IMR-90 (cell line): Measurements from ENCODE around the gene PIGH. TPM values are rescaled to one million over a fixed set of nuclear protein-coding genes. Genes with fewer than 3 reads are reported as not detected.

ENCODE experiments used
- ATAC-seq: fragments of 200-7000 bp; cut with Tn5 transposase; 2 replicates; pipeline ENCODE4 v1.9.1; 2020; ENCODE audit warnings: low read depth, mild to moderate bottlenecking, moderate library complexity
- BruUV-seq: library from RNA; stranded (reverse); fragments of 400-500 nt; replicated peaks from 2 replicates; lab custom pipeline; 2021; lab: Mats Ljungman, UMichigan
- CTCF ChIA-PET: fragments of 300-600 bp; formaldehyde crosslinking; extraction: SDS; loops from one replicate; lab custom pipeline; 2021; ENCODE audit warnings: antibody characterized with exemption; lab: Yijun Ruan, JAX
- POLR2A ChIA-PET: fragments of 300-600 bp; sonication (Branson Sonifier 250); formaldehyde crosslinking; loops from one replicate; lab custom pipeline; 2022; ENCODE audit warnings: antibody characterized with exemption; ENCODE audit not compliant: unreplicated experiment; lab: Charles Lee
- DNase-seq: peaks from one replicate; pipeline ENCODE4 v3.0.0; 2013
- H2AFZ ChIP-seq: replicated peaks from 2 replicates; pipeline ENCODE3; 2013; ENCODE audit warnings: low read length, mild to moderate bottlenecking; ENCODE audit not compliant: poor library complexity
- H2AK5ac ChIP-seq: 2 replicates; pipeline ENCODE4 v1.6.1; 2013; ENCODE audit warnings: low read depth, low read length, inconsistent platforms
- H2AK9ac ChIP-seq: replicated peaks from 2 replicates; pipeline ENCODE3; 2013; ENCODE audit warnings: mild to moderate bottlenecking, low read depth, low read length, moderate library complexity; ENCODE audit not compliant: poor library complexity
- H2BK120ac ChIP-seq: 2 replicates; pipeline ENCODE4 v1.6.1; 2013; ENCODE audit warnings: low read depth, low read length, inconsistent platforms
- H2BK15ac ChIP-seq: 3 replicates; pipeline ENCODE4 v1.6.1; 2013; ENCODE audit warnings: low read depth, low read length, inconsistent platforms
- H2BK20ac ChIP-seq: 2 replicates; pipeline ENCODE4 v1.6.1; 2013; ENCODE audit warnings: low read depth, mild to moderate bottlenecking, inconsistent platforms, low read length, moderate library complexity
- H2BK5ac ChIP-seq: 2 replicates; pipeline ENCODE4 v1.6.1; 2013; ENCODE audit warnings: mild to moderate bottlenecking, low read depth, low read length, inconsistent platforms; ENCODE audit not compliant: poor library complexity, severe bottlenecking
- H3K14ac ChIP-seq: replicated peaks from 2 replicates; pipeline ENCODE4 v1.6.1; 2013; ENCODE audit warnings: low read depth, low read length, inconsistent platforms
- H3K18ac ChIP-seq: 2 replicates; pipeline ENCODE4 v1.6.1; 2013; ENCODE audit warnings: low read depth, low read length, control low read depth
- H3K23ac ChIP-seq: 2 replicates; pipeline ENCODE4 v1.6.1; 2013; ENCODE audit warnings: low read depth, low read length, inconsistent platforms
- H3K27ac ChIP-seq: 2 replicates; pipeline ENCODE4 v1.5.1; 2013; ENCODE audit warnings: mild to moderate bottlenecking, control low read depth, low read length; ENCODE audit not compliant: insufficient read depth
- H3K27me3 ChIP-seq: 2 replicates; pipeline ENCODE4 v1.6.1; 2013; ENCODE audit warnings: low read length; ENCODE audit not compliant: control insufficient read depth, insufficient read depth
- H3K36me3 ChIP-seq: 2 replicates; pipeline ENCODE4 v1.6.1; 2013; ENCODE audit warnings: low read length, mixed read lengths; ENCODE audit not compliant: control insufficient read depth, insufficient read depth
- H3K4ac ChIP-seq: 2 replicates; pipeline ENCODE4 v1.6.1; 2013; ENCODE audit warnings: low read depth, low read length, inconsistent platforms
- H3K4me1 ChIP-seq: 2 replicates; pipeline ENCODE4 v1.6.1; 2013; ENCODE audit warnings: low read length, mixed read lengths; ENCODE audit not compliant: control insufficient read depth, insufficient read depth
- H3K4me2 ChIP-seq: 2 replicates; pipeline ENCODE4 v1.6.1; 2013; ENCODE audit warnings: low read depth, mild to moderate bottlenecking, control low read depth, low read length, moderate library complexity
- H3K4me3 ChIP-seq: 2 replicates; pipeline ENCODE4 v1.5.1; 2013; ENCODE audit warnings: low read depth, mild to moderate bottlenecking, control low read depth, low read length, moderate library complexity; ENCODE audit not compliant: insufficient read depth
- H3K56ac ChIP-seq: 2 replicates; pipeline ENCODE4 v1.6.1; 2013; ENCODE audit warnings: low read length, inconsistent platforms; ENCODE audit not compliant: insufficient read depth; ENCODE audit errors: extremely low read depth
- H3K79me1 ChIP-seq, 2 experiments: 2 replicates each; pipeline ENCODE4 v1.6.1; 2013; ENCODE audit warnings: low read length in 2 of 2, inconsistent platforms in 1 of 2, low read depth in 1 of 2
- H3K9ac ChIP-seq: 2 replicates; pipeline ENCODE4 v1.6.1; 2013; ENCODE audit warnings: low read depth, low read length, control low read depth
- H3K9me1 ChIP-seq: 2 replicates; pipeline ENCODE4 v1.6.1; 2013; ENCODE audit warnings: low read length, inconsistent platforms; ENCODE audit not compliant: insufficient read depth
- H3K9me3 ChIP-seq: 2 replicates; pipeline ENCODE4 v1.6.1; 2013; ENCODE audit warnings: low read length; ENCODE audit not compliant: control insufficient read depth, insufficient read depth
- H4K20me1 ChIP-seq: 2 replicates; pipeline ENCODE4 v1.6.1; 2013; ENCODE audit warnings: low read length, inconsistent platforms; ENCODE audit not compliant: insufficient read depth
- H4K5ac ChIP-seq: 2 replicates; pipeline ENCODE4 v1.6.1; 2013; ENCODE audit warnings: mild to moderate bottlenecking, low read depth, low read length, control low read depth
- H4K8ac ChIP-seq, 2 experiments: 2 replicates each; pipeline ENCODE4 v1.6.1; 2013; ENCODE audit warnings: low read depth in 2 of 2, low read length in 2 of 2, control low read depth in 1 of 2, inconsistent platforms in 1 of 2
- H4K91ac ChIP-seq: 2 replicates; pipeline ENCODE4 v1.6.1; 2013; ENCODE audit warnings: low read depth, low read length, inconsistent platforms; ENCODE audit not compliant: insufficient read depth
- BHLHE40 ChIP-seq: fragments of 150-350 bp; IDR thresholded peaks from 2 replicates; pipeline ENCODE4 v1.6.1; 2016; ENCODE audit warnings: mild to moderate bottlenecking, low read depth, low read length
- CEBPB ChIP-seq: IDR thresholded peaks from 2 replicates; pipeline ENCODE4 v1.6.1; 2012; ENCODE audit warnings: low read depth, low read length, improper control_type of control experiment
- CHD1 ChIP-seq: IDR thresholded peaks from 2 replicates; pipeline ENCODE4 v1.6.1; 2012; ENCODE audit warnings: low read depth, low read length, improper control_type of control experiment
- FOS ChIP-seq: fragments of 150-350 bp; IDR thresholded peaks from 2 replicates; pipeline ENCODE4 v1.6.1; 2016; ENCODE audit warnings: low read depth, low read length
- MAFK ChIP-seq: IDR thresholded peaks from 2 replicates; pipeline ENCODE4 v1.6.1; 2012; ENCODE audit warnings: low read depth, low read length, improper control_type of control experiment
- MAZ ChIP-seq: IDR thresholded peaks from 2 replicates; pipeline ENCODE4 v1.6.1; 2012; ENCODE audit warnings: low read depth, mild to moderate bottlenecking, low read length, improper control_type of control experiment, moderate library complexity, borderline replicate concordance
- MXI1 ChIP-seq: IDR thresholded peaks from 2 replicates; pipeline ENCODE4 v1.6.1; 2012; ENCODE audit warnings: low read depth, mild to moderate bottlenecking, low read length, moderate library complexity, borderline replicate concordance
- NFE2L2 ChIP-seq: fragments of 150-350 bp; IDR thresholded peaks from 2 replicates; pipeline ENCODE4 v1.6.1; 2016; ENCODE audit warnings: low read depth, mild to moderate bottlenecking, low read length
- POLR2A ChIP-seq: IDR thresholded peaks from 2 replicates; pipeline ENCODE4 v1.6.1; 2012; ENCODE audit warnings: mild to moderate bottlenecking, low read depth, low read length
- RAD21 ChIP-seq: IDR thresholded peaks from 2 replicates; pipeline ENCODE4 v1.6.1; 2012; ENCODE audit warnings: low read length, improper control_type of control experiment
- RCOR1 ChIP-seq: IDR thresholded peaks from 2 replicates; pipeline ENCODE4 v1.6.1; 2012; ENCODE audit warnings: mild to moderate bottlenecking, low read length, improper control_type of control experiment; ENCODE audit not compliant: insufficient replicate concordance
- RFX5 ChIP-seq: IDR thresholded peaks from 2 replicates; pipeline ENCODE4 v1.8.0; 2012; ENCODE audit warnings: low read depth, mild to moderate bottlenecking, low read length, moderate library complexity
- SMC3 ChIP-seq: fragments of 150-350 bp; IDR thresholded peaks from 2 replicates; pipeline ENCODE4 v1.6.1; 2016; ENCODE audit warnings: low read depth, mild to moderate bottlenecking, antibody characterized with exemption, low read length, moderate library complexity
- WGBS, 2 experiments: methylation state at CpG; one replicate each; pipeline versions ENCODE4 v1.1.5 to v1.1.7; 2013; ENCODE audit warnings: missing lambda C conversion rate in 2 of 2; ENCODE audit not compliant: insufficient read length in 1 of 2; ENCODE audit errors: extremely low coverage in 2 of 2; 5-methylcytosine and 5-hydroxymethylcytosine counted together
- dilution Hi-C: fragments of 300-500 bp; cut with HindIII; formaldehyde crosslinking; loops from one replicate; pipeline ENCODE4 v1.14.3; 2018; ENCODE audit warnings: low sequenced_read_pairs; ENCODE audit not compliant: unreplicated experiment
- in situ Hi-C: fragments of 300-500 bp; cut with MboI; formaldehyde crosslinking; loops from 3 replicates; pipeline ENCODE4 v1.14.3; 2019; ENCODE audit warnings: low sequenced_read_pairs, inconsistent platforms, mixed read lengths
- intact Hi-C: fragments of 100-400 bp; cut with micrococcal nuclease; formaldehyde crosslinking; loops from 2 replicates; pipeline ENCODE4 v1.10.0; 2022
- polyA plus RNA-seq, 3 experiments: library from polyadenylated mRNA; depleted of rRNA; stranded (reverse); fragments of >200 nt; gene quantifications; 2 replicates each; pipeline ENCODE4 v1.2.3, GENCODE V29; 2012; ENCODE audit warnings: low replicate concordance in 1 of 3
- total RNA-seq: library from RNA; depleted of rRNA; stranded (reverse); fragments of >200 nt; gene quantifications from 2 replicates; pipeline ENCODE4 v1.2.3, GENCODE V29; 2012
- TF ChIP-seq, protein P1 (sequence below): fragments of 150-350 bp; IDR thresholded peaks from 2 replicates; pipeline ENCODE4 v1.6.1; 2017; ENCODE audit warnings: mild to moderate bottlenecking, antibody characterized with exemption, low read length, low read depth
- TF ChIP-seq, protein P2 (sequence below): conservative IDR thresholded peaks from 2 replicates; pipeline ENCODE4 v1.5.1; 2012; ENCODE audit warnings: mild to moderate bottlenecking, low read depth, low read length, improper control_type of control experiment
- TF ChIP-seq, protein P3 (sequence below): fragments of 150-350 bp; IDR thresholded peaks from 2 replicates; pipeline ENCODE4 v1.6.1; 2016; ENCODE audit warnings: low read depth, mild to moderate bottlenecking, low read length, moderate library complexity, borderline replicate concordance

Gene PIGH
- total and polyA plus RNA-seq, 2 of the 4 experiments (the other 2 are of a cell fraction) = 7.9 to 13.5 TPM

DNA sequence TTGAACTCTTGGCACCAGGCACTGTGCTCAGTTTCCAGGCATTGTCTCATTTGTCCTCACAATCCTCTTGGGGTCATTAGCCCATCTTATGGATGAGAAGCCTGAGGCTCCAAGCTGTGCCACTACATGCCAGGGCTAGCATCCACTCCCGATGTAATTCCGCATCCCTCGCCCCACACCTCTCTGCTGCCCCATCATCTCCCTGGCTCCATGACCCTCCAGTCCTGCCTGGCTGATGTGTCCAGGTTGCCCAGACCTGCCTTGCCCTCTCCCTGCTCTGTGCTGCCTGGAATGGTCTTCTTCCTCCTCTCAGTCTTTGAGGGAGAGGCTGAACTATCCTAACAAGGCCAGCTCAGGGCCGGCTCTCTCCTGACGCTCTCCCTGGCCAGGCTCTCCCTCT is 27.5 kb downstream of the PIGH start:
- ATAC-seq = no peak
- intact Hi-C loops = no loop called here
- no TSS peak for BruUV-seq

More for the DNA sequence above, 27.5 kb downstream of the PIGH start:
- H3K27me3 ChIP-seq = peaks cover 6% of the 10 kb centered on the region
- H2AK9ac ChIP-seq = no peak overlapping the region
- H2BK15ac ChIP-seq = no peak overlapping the region
- in situ Hi-C loops (no loop called here), dilution Hi-C loops (no loop called here)
- H3K36me3 ChIP-seq = no peaks in the 10 kb centered on the region
- H2BK5ac ChIP-seq = no peak overlapping the region
- H3K27ac ChIP-seq = no peak overlapping the region
- POLR2A ChIA-PET = no interaction called here
- no peaks in the 10 kb centered on the region for H3K9me3 ChIP-seq
- no peaks in the 10 kb centered on the region for H3K4me1 ChIP-seq
- no peak overlapping the region for H4K8ac ChIP-seq
- DNase-seq = no peak
- H3K18ac ChIP-seq = no peak overlapping the region
- no peaks in the 10 kb centered on the region for H3K79me1 ChIP-seq
- H3K23ac ChIP-seq = no peak overlapping the region
- no peak overlapping the region for H3K4me3 ChIP-seq
- H2AFZ ChIP-seq = no peak overlapping the region
- no peak overlapping the region for H3K14ac ChIP-seq
- CTCF ChIA-PET = interaction anchor here (1.4 to 3.6 kb wide), 4 partner anchors 40 to 145 kb away, joined by 5 to 39 read pairs (median 18); partner anchors contain the start of gene PLEKHH1
- H2BK20ac ChIP-seq = no peak overlapping the region
- H4K20me1 ChIP-seq = no peaks in the 10 kb centered on the region
- no peak overlapping the region for H2AK5ac ChIP-seq
- H4K5ac ChIP-seq = no peak overlapping the region
- no peak overlapping the region for H2BK120ac ChIP-seq
- H3K4ac ChIP-seq = no peak overlapping the region
- no peak overlapping the region for H3K4me2 ChIP-seq
- no peak for TF ChIP-seq MXI1
- TF ChIP-seq, protein P1, sequence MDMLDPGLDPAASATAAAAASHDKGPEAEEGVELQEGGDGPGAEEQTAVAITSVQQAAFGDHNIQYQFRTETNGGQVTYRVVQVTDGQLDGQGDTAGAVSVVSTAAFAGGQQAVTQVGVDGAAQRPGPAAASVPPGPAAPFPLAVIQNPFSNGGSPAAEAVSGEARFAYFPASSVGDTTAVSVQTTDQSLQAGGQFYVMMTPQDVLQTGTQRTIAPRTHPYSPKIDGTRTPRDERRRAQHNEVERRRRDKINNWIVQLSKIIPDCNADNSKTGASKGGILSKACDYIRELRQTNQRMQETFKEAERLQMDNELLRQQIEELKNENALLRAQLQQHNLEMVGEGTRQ = no peak
- TF ChIP-seq NFE2L2 = no peak
- no peak for TF ChIP-seq MAFK
- TF ChIP-seq RFX5 = no peak
- TF ChIP-seq FOS = no peak
- TF ChIP-seq CEBPB = no peak
- TF ChIP-seq RCOR1 = no peak
- TF ChIP-seq, protein P2, sequence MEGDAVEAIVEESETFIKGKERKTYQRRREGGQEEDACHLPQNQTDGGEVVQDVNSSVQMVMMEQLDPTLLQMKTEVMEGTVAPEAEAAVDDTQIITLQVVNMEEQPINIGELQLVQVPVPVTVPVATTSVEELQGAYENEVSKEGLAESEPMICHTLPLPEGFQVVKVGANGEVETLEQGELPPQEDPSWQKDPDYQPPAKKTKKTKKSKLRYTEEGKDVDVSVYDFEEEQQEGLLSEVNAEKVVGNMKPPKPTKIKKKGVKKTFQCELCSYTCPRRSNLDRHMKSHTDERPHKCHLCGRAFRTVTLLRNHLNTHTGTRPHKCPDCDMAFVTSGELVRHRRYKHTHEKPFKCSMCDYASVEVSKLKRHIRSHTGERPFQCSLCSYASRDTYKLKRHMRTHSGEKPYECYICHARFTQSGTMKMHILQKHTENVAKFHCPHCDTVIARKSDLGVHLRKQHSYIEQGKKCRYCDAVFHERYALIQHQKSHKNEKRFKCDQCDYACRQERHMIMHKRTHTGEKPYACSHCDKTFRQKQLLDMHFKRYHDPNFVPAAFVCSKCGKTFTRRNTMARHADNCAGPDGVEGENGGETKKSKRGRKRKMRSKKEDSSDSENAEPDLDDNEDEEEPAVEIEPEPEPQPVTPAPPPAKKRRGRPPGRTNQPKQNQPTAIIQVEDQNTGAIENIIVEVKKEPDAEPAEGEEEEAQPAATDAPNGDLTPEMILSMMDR = no peak
- TF ChIP-seq BHLHE40 = no peak
- no peak for TF ChIP-seq CHD1
- no peak for TF ChIP-seq RAD21
- TF ChIP-seq MAZ = no peak
- no peak for TF ChIP-seq POLR2A
- TF ChIP-seq, protein P3, sequence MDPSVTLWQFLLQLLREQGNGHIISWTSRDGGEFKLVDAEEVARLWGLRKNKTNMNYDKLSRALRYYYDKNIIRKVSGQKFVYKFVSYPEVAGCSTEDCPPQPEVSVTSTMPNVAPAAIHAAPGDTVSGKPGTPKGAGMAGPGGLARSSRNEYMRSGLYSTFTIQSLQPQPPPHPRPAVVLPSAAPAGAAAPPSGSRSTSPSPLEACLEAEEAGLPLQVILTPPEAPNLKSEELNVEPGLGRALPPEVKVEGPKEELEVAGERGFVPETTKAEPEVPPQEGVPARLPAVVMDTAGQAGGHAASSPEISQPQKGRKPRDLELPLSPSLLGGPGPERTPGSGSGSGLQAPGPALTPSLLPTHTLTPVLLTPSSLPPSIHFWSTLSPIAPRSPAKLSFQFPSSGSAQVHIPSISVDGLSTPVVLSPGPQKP = no peak
- TF ChIP-seq SMC3 = no peak
- no peak overlapping the region for H3K9ac ChIP-seq
- H3K56ac ChIP-seq = no peak overlapping the region
- H3K9me1 ChIP-seq = no peaks in the 10 kb centered on the region
- H4K91ac ChIP-seq = no peak overlapping the region
- WGBS, 2 experiments = 89% methylated on average over 5 of the region's 5 CpGs; no CpG with 5 or more reads in 1 of the 2 experiments
